ENCODE results near the gene LBP.

LBP gene

DNA sequence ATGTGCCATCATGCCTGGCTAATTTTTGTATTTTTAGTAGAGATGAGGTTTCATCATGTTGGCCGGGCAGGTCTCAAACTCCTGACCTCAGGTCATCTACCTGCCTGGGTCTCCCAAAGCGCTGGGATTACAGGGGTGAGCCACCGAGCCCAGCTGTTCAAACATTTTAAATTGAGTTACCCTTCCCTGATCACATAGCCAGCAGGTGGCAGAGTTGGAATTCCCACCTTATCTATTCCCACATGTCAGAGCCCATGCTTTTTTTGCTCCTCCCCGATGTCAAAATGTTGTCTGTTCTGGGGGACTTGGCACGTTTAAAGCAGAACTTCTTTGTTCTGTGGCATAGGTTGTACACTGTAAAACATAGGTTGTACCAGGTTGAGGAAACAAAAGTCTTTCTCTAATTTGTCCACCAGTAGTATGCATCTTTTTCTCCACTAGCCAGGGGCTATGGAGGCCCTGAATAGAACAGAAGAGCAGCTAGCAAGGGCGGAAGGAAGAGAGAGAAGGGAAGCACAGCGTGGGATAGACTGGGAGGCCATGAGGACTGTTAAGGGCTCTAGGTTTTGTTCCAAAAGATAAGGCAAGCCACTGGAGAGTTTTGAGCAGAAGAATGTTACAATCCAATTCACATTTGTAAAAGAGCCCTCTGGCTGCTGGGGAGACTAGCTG is 7.3 kb upstream of the LBP start:
- TF ChIP-seq TEAD4 (IDR thresholded peaks at IDR 0.05) (no peak), EGR1 (IDR thresholded peaks at IDR 0.05) (no peak), ZBTB7A (IDR thresholded peaks at IDR 0.05; ENCODE audit: low read depth) (no peak), NFIC (IDR thresholded peaks at IDR 0.05) (no peak), RAD21 (IDR thresholded peaks at IDR 0.05; ENCODE audit: low read depth) (no peak), CEBPB (IDR thresholded peaks at IDR 0.05) (no peak), TAF1 (IDR thresholded peaks at IDR 0.05; ENCODE audit: low read depth) (no peak), FOXM1 (IDR thresholded peaks at IDR 0.05; ENCODE audit: borderline replicate concordance, low read depth) (no peak), CREB1 (IDR thresholded peaks at IDR 0.05; ENCODE audit: low read depth) (no peak), YY1 (IDR thresholded peaks at IDR 0.05; ENCODE audit: low read depth) (no peak), TCF12 (IDR thresholded peaks at IDR 0.05; ENCODE audit: low read depth) (no peak), EP300 (IDR thresholded peaks at IDR 0.05; ENCODE audit: borderline replicate concordance) (no peak)
- TF ChIP-seq, protein P1, sequence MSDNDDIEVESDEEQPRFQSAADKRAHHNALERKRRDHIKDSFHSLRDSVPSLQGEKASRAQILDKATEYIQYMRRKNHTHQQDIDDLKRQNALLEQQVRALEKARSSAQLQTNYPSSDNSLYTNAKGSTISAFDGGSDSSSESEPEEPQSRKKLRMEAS (IDR thresholded peaks at IDR 0.05), result no peak
- TF ChIP-seq, protein P2, sequence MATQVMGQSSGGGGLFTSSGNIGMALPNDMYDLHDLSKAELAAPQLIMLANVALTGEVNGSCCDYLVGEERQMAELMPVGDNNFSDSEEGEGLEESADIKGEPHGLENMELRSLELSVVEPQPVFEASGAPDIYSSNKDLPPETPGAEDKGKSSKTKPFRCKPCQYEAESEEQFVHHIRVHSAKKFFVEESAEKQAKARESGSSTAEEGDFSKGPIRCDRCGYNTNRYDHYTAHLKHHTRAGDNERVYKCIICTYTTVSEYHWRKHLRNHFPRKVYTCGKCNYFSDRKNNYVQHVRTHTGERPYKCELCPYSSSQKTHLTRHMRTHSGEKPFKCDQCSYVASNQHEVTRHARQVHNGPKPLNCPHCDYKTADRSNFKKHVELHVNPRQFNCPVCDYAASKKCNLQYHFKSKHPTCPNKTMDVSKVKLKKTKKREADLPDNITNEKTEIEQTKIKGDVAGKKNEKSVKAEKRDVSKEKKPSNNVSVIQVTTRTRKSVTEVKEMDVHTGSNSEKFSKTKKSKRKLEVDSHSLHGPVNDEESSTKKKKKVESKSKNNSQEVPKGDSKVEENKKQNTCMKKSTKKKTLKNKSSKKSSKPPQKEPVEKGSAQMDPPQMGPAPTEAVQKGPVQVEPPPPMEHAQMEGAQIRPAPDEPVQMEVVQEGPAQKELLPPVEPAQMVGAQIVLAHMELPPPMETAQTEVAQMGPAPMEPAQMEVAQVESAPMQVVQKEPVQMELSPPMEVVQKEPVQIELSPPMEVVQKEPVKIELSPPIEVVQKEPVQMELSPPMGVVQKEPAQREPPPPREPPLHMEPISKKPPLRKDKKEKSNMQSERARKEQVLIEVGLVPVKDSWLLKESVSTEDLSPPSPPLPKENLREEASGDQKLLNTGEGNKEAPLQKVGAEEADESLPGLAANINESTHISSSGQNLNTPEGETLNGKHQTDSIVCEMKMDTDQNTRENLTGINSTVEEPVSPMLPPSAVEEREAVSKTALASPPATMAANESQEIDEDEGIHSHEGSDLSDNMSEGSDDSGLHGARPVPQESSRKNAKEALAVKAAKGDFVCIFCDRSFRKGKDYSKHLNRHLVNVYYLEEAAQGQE (IDR thresholded peaks at IDR 0.05; ENCODE audit: low read depth), result no peak
- TF ChIP-seq, protein P3, sequence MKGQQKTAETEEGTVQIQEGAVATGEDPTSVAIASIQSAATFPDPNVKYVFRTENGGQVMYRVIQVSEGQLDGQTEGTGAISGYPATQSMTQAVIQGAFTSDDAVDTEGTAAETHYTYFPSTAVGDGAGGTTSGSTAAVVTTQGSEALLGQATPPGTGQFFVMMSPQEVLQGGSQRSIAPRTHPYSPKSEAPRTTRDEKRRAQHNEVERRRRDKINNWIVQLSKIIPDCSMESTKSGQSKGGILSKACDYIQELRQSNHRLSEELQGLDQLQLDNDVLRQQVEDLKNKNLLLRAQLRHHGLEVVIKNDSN (IDR thresholded peaks at IDR 0.05), result no peak

DNA sequence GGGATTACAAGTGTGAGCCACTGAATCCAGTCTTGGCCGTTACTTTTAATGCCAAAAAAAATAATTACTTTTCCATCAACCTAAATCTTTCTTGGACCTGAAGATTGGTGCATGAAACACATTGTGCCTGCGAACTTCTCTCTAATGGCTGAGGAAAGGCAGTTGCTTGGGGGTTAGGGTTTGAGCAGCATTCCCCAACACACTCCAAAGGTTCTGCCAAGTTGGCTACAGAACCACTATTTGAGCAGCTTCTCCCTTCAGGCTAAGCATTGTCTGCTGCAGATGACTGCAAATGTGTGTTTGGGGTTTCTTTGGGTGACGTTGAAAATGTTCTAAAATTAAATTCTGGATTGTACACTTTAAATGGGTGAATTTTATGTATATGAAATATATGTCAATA is 6.3 kb upstream of the LBP start:
- TF ChIP-seq, protein P1 (IDR thresholded peaks at IDR 0.05), result no peak
- TF ChIP-seq, protein P2 (IDR thresholded peaks at IDR 0.05; ENCODE audit: low read depth), result no peak
- TF ChIP-seq ZBTB7A (IDR thresholded peaks at IDR 0.05; ENCODE audit: low read depth) (no peak), TCF12 (IDR thresholded peaks at IDR 0.05; ENCODE audit: low read depth) (no peak), EP300 (IDR thresholded peaks at IDR 0.05; ENCODE audit: borderline replicate concordance) (no peak), CEBPB (IDR thresholded peaks at IDR 0.05) (no peak), YY1 (IDR thresholded peaks at IDR 0.05; ENCODE audit: low read depth) (no peak), FOXM1 (IDR thresholded peaks at IDR 0.05; ENCODE audit: borderline replicate concordance, low read depth) (no peak), RAD21 (IDR thresholded peaks at IDR 0.05; ENCODE audit: low read depth) (no peak), NFIC (IDR thresholded peaks at IDR 0.05) (no peak), CREB1 (IDR thresholded peaks at IDR 0.05; ENCODE audit: low read depth) (no peak), TAF1 (IDR thresholded peaks at IDR 0.05; ENCODE audit: low read depth) (no peak), TEAD4 (IDR thresholded peaks at IDR 0.05) (no peak), EGR1 (IDR thresholded peaks at IDR 0.05) (no peak)
- TF ChIP-seq, protein P3 (IDR thresholded peaks at IDR 0.05), result no peak

DNA sequence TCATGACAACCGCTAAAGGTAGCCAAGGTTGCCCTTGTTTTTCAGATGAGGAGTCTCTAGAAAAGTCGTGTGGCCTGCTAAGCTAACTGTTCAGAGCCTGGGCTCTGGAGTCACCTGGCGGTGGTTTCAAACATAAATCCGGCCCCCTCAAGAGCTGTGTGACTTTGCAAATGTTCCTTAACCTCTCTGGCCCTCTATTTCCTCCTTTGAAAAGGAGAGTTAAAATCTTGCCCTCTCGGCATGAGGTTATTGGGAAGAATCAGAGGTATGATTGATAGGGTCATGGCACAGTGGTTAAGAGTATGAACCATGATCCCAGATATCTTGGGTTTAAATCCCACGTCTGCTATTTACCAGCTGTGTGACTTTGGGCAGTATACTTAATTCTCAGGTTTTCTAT is 5.6 kb upstream of the LBP start:
- TF ChIP-seq ZBTB7A (IDR thresholded peaks at IDR 0.05; ENCODE audit: low read depth) (no peak), FOXM1 (IDR thresholded peaks at IDR 0.05; ENCODE audit: borderline replicate concordance, low read depth) (no peak), TEAD4 (IDR thresholded peaks at IDR 0.05) (no peak), TCF12 (IDR thresholded peaks at IDR 0.05; ENCODE audit: low read depth) (no peak), EP300 (IDR thresholded peaks at IDR 0.05; ENCODE audit: borderline replicate concordance) (no peak), TAF1 (IDR thresholded peaks at IDR 0.05; ENCODE audit: low read depth) (no peak), EGR1 (IDR thresholded peaks at IDR 0.05) (no peak), CREB1 (IDR thresholded peaks at IDR 0.05; ENCODE audit: low read depth) (no peak), RAD21 (IDR thresholded peaks at IDR 0.05; ENCODE audit: low read depth) (no peak), NFIC (IDR thresholded peaks at IDR 0.05) (no peak), YY1 (IDR thresholded peaks at IDR 0.05; ENCODE audit: low read depth) (no peak), CEBPB (IDR thresholded peaks at IDR 0.05) (no peak)
- TF ChIP-seq, protein P3 (IDR thresholded peaks at IDR 0.05), result no peak
- TF ChIP-seq, protein P1 (IDR thresholded peaks at IDR 0.05), result no peak
- TF ChIP-seq, protein P2 (IDR thresholded peaks at IDR 0.05; ENCODE audit: low read depth), result no peak

All from Ishikawa (cell line).